Colonic mucosa (tissue), 4 donors: ENCODE data around the gene TXNDC8. TPM values are rescaled to one million over a fixed set of nuclear protein-coding genes. Genes with fewer than 3 reads are reported as not detected.

Experiments
- DNase-seq: peaks from one replicate; pipeline ENCODE4 v3.0.0-alpha.2; 2020
- H3K27ac ChIP-seq: fragments of 200-600 bp; one replicate; pipeline ENCODE4 v1.8.0; 2021
- H3K27me3 ChIP-seq: fragments of 200-600 bp; one replicate; pipeline ENCODE4 v1.8.0; 2021
- H3K36me3 ChIP-seq: fragments of 200-600 bp; one replicate; pipeline ENCODE4 v1.8.0; 2021
- H3K4me1 ChIP-seq: fragments of 200-600 bp; one replicate; pipeline ENCODE4 v1.8.0; 2021; ENCODE audit warnings: mild to moderate bottlenecking
- H3K4me3 ChIP-seq: fragments of 200-600 bp; one replicate; pipeline ENCODE4 v1.8.0; 2021
- H3K9ac ChIP-seq, 2 donors: one replicate each; pipeline ENCODE4 v1.7.0; 2013; ENCODE audit warnings: control low read depth in 2 of 2, low read depth in 2 of 2, low read length in 2 of 2
- H3K9me3 ChIP-seq: fragments of 200-600 bp; one replicate; pipeline ENCODE4 v1.8.0; 2021
- intact Hi-C: fragments of 100-400 bp; cut with DNase I; formaldehyde crosslinking; loops from one replicate; pipeline ENCODE4 v1.14.1; 2022
- total RNA-seq, 2 donors: library from RNA; stranded (reverse); fragmentation: NEBNext Ultra II Directional in 1 of 2; extraction: Animal tissue kit (Norgen Biotek cat#: 25700) in 1 of 2; gene quantifications; one replicate each; pipeline ENCODE4 v1.2.1, GENCODE V29; 2021
- TF ChIP-seq, protein P1 (sequence below): fragments of 200-600 bp; IDR thresholded peaks from one replicate; pipeline ENCODE4 v1.8.0; 2022; ENCODE audit warnings: antibody characterized with exemption, mild to moderate bottlenecking
- donor health status: healthy.
- donor health status: DM: no; HTN: no; CAD: no.
- donor health status: DM: no; HTN: no; CAD: no.

Gene TXNDC8
- total RNA-seq, 2 donors from 2014 or later: not detected

- H3K27me3 ChIP-seq: no peaks in the 10 kb centered on the region
- H3K27ac ChIP-seq: no peak overlapping the region
- no peaks in the 10 kb centered on the region for H3K9me3 ChIP-seq
- no peak overlapping the region for H3K4me3 ChIP-seq
- no peak for DNase-seq
- TF ChIP-seq, protein P1, sequence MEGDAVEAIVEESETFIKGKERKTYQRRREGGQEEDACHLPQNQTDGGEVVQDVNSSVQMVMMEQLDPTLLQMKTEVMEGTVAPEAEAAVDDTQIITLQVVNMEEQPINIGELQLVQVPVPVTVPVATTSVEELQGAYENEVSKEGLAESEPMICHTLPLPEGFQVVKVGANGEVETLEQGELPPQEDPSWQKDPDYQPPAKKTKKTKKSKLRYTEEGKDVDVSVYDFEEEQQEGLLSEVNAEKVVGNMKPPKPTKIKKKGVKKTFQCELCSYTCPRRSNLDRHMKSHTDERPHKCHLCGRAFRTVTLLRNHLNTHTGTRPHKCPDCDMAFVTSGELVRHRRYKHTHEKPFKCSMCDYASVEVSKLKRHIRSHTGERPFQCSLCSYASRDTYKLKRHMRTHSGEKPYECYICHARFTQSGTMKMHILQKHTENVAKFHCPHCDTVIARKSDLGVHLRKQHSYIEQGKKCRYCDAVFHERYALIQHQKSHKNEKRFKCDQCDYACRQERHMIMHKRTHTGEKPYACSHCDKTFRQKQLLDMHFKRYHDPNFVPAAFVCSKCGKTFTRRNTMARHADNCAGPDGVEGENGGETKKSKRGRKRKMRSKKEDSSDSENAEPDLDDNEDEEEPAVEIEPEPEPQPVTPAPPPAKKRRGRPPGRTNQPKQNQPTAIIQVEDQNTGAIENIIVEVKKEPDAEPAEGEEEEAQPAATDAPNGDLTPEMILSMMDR: no peak
- no peak overlapping the region for H3K9ac ChIP-seq
- no peaks in the 10 kb centered on the region for H3K36me3 ChIP-seq
- no peaks in the 10 kb centered on the region for H3K4me1 ChIP-seq
- intact Hi-C loops: no loop called here
Observed at GRCh38 chr9:110303133-110303532, 34.5 kb downstream of the TXNDC8 start.

GRCh38 chr9:110298043-110298605 is 39.5 kb downstream of the TXNDC8 start:
- TF ChIP-seq, protein P1: no peak
- no peak for DNase-seq
- Histone ChIP-seq H3K4me3 (no peak overlapping the region), H3K36me3 (no peaks in the 10 kb centered on the region), H3K27ac (no peak overlapping the region), H3K27me3 (no peaks in the 10 kb centered on the region), H3K4me1 (peaks cover 3% of the 10 kb centered on the region), H3K9ac (no peak overlapping the region), H3K9me3 (no peaks in the 10 kb centered on the region)
- intact Hi-C loops: no loop called here

- DNase-seq: no peak
- TF ChIP-seq, protein P1: no peak
- Histone ChIP-seq H3K27me3 (no peaks in the 10 kb centered on the region), H3K4me3 (no peak overlapping the region), H3K36me3 (no peaks in the 10 kb centered on the region), H3K9me3 (no peaks in the 10 kb centered on the region), H3K9ac (no peak overlapping the region), H3K4me1 (peaks cover 3% of the 10 kb centered on the region), H3K27ac (no peak overlapping the region)
- intact Hi-C loops: no loop called here
Observed at GRCh38 chr9:110293248-110293647, 44.4 kb downstream of the TXNDC8 start.

GRCh38 chr9:110291921-110292557 is 45.6 kb downstream of the TXNDC8 start:
- no peaks in the 10 kb centered on the region for H3K36me3 ChIP-seq
- H3K9ac ChIP-seq: no peak overlapping the region
- TF ChIP-seq, protein P1: no peak
- no peak overlapping the region for H3K4me3 ChIP-seq
- H3K27ac ChIP-seq: no peak overlapping the region
- intact Hi-C loops: no loop called here
- H3K4me1 ChIP-seq: no peaks in the 10 kb centered on the region
- no peaks in the 10 kb centered on the region for H3K9me3 ChIP-seq
- no peak for DNase-seq
- H3K27me3 ChIP-seq: no peaks in the 10 kb centered on the region

DNA sequence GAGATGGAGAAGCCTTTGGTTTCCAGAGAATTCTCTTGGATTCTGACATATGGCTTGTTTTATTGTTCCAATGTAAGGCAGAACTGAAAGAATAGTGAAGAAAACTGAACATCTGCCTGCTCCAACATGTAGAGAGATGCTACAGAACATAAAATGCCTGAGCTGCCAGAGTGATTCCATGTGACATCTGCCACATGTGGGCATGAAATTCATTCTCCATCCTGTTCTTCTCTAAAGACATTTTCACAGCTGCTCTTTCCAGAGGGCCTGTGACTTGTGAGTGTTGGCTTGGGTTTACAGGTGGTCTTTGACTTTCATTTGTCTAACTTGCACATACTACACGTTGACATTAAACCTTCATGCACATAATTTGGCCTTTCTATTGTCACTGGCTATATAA is 47.7 kb downstream of the TXNDC8 start:
- H3K9me3 ChIP-seq: no peaks in the 10 kb centered on the region
- intact Hi-C loops: no loop called here
- no peaks in the 10 kb centered on the region for H3K36me3 ChIP-seq
- no peak for DNase-seq
- H3K4me3 ChIP-seq: no peak overlapping the region
- no peak overlapping the region for H3K27ac ChIP-seq
- no peaks in the 10 kb centered on the region for H3K27me3 ChIP-seq
- no peaks in the 10 kb centered on the region for H3K4me1 ChIP-seq
- no peak overlapping the region for H3K9ac ChIP-seq
- TF ChIP-seq, protein P1: no peak
